ENCODE results near the gene TMEM218. TPM values are rescaled to one million over a fixed set of nuclear protein-coding genes. Genes with fewer than 3 reads are reported as not detected.
A peak's percentile ranks its signal among the peaks of the same experiment; 100 is the strongest.

The TMEM218 gene
- total and polyA plus RNA-seq, 2 of the 8 experiments (the other 6 are each of a cell fraction or from before 2014, with no cell fraction given): 17.0 to 33.5 TPM

DNA sequence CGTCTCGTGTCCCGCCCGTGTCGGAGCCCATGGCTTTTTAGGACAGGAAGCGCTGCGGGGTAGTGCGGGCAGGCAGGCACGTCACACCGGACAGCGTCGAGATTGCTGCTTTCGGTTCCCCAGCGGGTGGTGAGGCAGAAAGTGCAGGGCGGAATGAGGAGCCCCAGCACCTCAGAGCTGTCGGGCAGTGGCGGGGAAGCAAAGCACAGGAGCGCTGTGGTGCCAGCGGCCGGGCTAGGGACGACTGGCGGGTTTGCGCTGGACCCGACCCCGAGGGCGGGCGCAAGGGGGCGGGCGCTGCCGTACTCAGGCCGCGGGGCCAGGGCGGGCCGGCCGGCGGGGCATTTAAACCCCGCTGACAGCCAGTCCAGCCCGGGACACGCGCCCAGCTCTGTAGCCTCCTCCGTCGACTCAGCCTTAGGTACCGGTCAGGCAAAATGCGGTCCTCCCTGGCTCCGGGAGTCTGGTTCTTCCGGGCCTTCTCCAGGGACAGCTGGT lies 48.4 kb downstream of the TMEM218 start, which contains the start of gene SLC37A2 (continued):
- TF ChIP-seq, protein P1, sequence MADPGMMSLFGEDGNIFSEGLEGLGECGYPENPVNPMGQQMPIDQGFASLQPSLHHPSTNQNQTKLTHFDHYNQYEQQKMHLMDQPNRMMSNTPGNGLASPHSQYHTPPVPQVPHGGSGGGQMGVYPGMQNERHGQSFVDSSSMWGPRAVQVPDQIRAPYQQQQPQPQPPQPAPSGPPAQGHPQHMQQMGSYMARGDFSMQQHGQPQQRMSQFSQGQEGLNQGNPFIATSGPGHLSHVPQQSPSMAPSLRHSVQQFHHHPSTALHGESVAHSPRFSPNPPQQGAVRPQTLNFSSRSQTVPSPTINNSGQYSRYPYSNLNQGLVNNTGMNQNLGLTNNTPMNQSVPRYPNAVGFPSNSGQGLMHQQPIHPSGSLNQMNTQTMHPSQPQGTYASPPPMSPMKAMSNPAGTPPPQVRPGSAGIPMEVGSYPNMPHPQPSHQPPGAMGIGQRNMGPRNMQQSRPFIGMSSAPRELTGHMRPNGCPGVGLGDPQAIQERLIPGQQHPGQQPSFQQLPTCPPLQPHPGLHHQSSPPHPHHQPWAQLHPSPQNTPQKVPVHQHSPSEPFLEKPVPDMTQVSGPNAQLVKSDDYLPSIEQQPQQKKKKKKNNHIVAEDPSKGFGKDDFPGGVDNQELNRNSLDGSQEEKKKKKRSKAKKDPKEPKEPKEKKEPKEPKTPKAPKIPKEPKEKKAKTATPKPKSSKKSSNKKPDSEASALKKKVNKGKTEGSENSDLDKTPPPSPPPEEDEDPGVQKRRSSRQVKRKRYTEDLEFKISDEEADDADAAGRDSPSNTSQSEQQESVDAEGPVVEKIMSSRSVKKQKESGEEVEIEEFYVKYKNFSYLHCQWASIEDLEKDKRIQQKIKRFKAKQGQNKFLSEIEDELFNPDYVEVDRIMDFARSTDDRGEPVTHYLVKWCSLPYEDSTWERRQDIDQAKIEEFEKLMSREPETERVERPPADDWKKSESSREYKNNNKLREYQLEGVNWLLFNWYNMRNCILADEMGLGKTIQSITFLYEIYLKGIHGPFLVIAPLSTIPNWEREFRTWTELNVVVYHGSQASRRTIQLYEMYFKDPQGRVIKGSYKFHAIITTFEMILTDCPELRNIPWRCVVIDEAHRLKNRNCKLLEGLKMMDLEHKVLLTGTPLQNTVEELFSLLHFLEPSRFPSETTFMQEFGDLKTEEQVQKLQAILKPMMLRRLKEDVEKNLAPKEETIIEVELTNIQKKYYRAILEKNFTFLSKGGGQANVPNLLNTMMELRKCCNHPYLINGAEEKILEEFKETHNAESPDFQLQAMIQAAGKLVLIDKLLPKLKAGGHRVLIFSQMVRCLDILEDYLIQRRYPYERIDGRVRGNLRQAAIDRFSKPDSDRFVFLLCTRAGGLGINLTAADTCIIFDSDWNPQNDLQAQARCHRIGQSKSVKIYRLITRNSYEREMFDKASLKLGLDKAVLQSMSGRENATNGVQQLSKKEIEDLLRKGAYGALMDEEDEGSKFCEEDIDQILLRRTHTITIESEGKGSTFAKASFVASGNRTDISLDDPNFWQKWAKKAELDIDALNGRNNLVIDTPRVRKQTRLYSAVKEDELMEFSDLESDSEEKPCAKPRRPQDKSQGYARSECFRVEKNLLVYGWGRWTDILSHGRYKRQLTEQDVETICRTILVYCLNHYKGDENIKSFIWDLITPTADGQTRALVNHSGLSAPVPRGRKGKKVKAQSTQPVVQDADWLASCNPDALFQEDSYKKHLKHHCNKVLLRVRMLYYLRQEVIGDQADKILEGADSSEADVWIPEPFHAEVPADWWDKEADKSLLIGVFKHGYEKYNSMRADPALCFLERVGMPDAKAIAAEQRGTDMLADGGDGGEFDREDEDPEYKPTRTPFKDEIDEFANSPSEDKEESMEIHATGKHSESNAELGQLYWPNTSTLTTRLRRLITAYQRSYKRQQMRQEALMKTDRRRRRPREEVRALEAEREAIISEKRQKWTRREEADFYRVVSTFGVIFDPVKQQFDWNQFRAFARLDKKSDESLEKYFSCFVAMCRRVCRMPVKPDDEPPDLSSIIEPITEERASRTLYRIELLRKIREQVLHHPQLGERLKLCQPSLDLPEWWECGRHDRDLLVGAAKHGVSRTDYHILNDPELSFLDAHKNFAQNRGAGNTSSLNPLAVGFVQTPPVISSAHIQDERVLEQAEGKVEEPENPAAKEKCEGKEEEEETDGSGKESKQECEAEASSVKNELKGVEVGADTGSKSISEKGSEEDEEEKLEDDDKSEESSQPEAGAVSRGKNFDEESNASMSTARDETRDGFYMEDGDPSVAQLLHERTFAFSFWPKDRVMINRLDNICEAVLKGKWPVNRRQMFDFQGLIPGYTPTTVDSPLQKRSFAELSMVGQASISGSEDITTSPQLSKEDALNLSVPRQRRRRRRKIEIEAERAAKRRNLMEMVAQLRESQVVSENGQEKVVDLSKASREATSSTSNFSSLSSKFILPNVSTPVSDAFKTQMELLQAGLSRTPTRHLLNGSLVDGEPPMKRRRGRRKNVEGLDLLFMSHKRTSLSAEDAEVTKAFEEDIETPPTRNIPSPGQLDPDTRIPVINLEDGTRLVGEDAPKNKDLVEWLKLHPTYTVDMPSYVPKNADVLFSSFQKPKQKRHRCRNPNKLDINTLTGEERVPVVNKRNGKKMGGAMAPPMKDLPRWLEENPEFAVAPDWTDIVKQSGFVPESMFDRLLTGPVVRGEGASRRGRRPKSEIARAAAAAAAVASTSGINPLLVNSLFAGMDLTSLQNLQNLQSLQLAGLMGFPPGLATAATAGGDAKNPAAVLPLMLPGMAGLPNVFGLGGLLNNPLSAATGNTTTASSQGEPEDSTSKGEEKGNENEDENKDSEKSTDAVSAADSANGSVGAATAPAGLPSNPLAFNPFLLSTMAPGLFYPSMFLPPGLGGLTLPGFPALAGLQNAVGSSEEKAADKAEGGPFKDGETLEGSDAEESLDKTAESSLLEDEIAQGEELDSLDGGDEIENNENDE (IDR thresholded peaks at IDR 0.05; ENCODE audit: insufficient replicate concordance, low read length): no peak
- TF ChIP-seq GABPA (IDR thresholded peaks at IDR 0.05; ENCODE audit: borderline replicate concordance, insufficient read depth, low read length): no peak
- TF ChIP-seq POLR2A (IDR thresholded peaks at IDR 0.05; ENCODE audit: control extremely low read depth in 1 of 2, low read depth in 2 of 2, low read length in 2 of 2): no peak
- peak; percentile 67; the same call in 1 of the 2 replicates for TF ChIP-seq SUZ12 (IDR thresholded peaks at IDR 0.05; ENCODE audit: low read length)
- 0 out of 2 replicates have a peak, but pooled peaks have one; percentile 39 for TF ChIP-seq POLR2AphosphoS5 (IDR thresholded peaks at IDR 0.05; ENCODE audit: low read depth, low read length)
- peak; percentile 56 to 64; a peak in 2 of 4 replicates for TF ChIP-seq SIN3A (conservative IDR thresholded peaks at IDR 0.05 in 1 of 2, IDR thresholded peaks at IDR 0.05 in 1 of 2; ENCODE audit: low read depth in 1 of 2, low read length in 2 of 2)
- TF ChIP-seq CHD2 (IDR thresholded peaks at IDR 0.05; ENCODE audit: low read length): no peak
- TF ChIP-seq KDM4A (IDR thresholded peaks at IDR 0.05; ENCODE audit: low read depth, low read length, severe bottlenecking): no peak
- peak; percentile 26 to 36; a peak in 3 of 4 replicates for TF ChIP-seq RAD21 (IDR thresholded peaks at IDR 0.05 in 1 of 2, conservative IDR thresholded peaks at IDR 0.05 in 1 of 2; ENCODE audit: low read depth in 2 of 2, low read length in 2 of 2)
- TF ChIP-seq ASH2L (IDR thresholded peaks at IDR 0.05; ENCODE audit: low read length): no peak
- TF ChIP-seq CTBP2 (IDR thresholded peaks at IDR 0.05; ENCODE audit: borderline replicate concordance, insufficient read depth, insufficient read length, low read length): no peak
